Endothelial cell of umbilical vein (primary cell): ENCODE measurements around the gene GRM4. TPM values are rescaled to one million over a fixed set of nuclear protein-coding genes. Genes with fewer than 3 reads are reported as not detected.

Experiments used
- Bru-seq: library from RNA; stranded (reverse); fragments of 400-500 nt; gene quantifications from one replicate; lab custom pipeline; 2021; lab: Mats Ljungman, UMichigan
- BruChase-seq, 2 experiments: library from RNA; stranded (reverse); fragments of 400-500 nt; gene quantifications; one replicate each; lab custom pipeline; 2021; lab: Mats Ljungman, UMichigan
- BruUV-seq: library from RNA; stranded (reverse); fragments of 400-500 nt; replicated peaks from 2 replicates; lab custom pipeline; 2021; lab: Mats Ljungman, UMichigan
- CTCF ChIA-PET: fragments of 300-600, 350-600 bp; sonication (Branson Sonifier 250); formaldehyde crosslinking; loops from one replicate; lab custom pipeline; 2021; ENCODE audit warnings: antibody characterized with exemption, inconsistent platforms; lab: Charles Lee
- POLR2A ChIA-PET: fragments of 300-600, 350-600 bp; sonication (Branson Sonifier 250); formaldehyde crosslinking; loops from one replicate; lab custom pipeline; 2021; ENCODE audit warnings: antibody characterized with exemption, inconsistent platforms; lab: Charles Lee
- DNase-seq: peaks from one replicate; pipeline ENCODE4 v3.0.0-alpha.2; 2011; ENCODE audit warnings: low read depth, low spot score
- FAIRE-seq: peaks from 2 replicates; lab custom pipeline; 2011; peaks lifted over from hg19 to GRCh38; lab: Jason Lieb, UNC
- H2AFZ ChIP-seq: 2 replicates; pipeline ENCODE4 v1.6.0; 2012; ENCODE audit warnings: low read depth, low read length, control low read depth, inconsistent platforms
- H3K27ac ChIP-seq: 2 replicates; pipeline ENCODE4 v1.5.1; 2011; ENCODE audit warnings: low read depth, mild to moderate bottlenecking, control low read depth, low read length, moderate library complexity; ENCODE audit not compliant: insufficient read depth
- H3K27me3 ChIP-seq, 2 experiments: 2 replicates each; pipeline versions ENCODE4 v1.6.0 to v1.6.1; 2011; ENCODE audit warnings: low read length in 2 of 2, mixed read lengths in 1 of 2; ENCODE audit not compliant: control insufficient read depth in 2 of 2, insufficient read depth in 2 of 2
- H3K36me3 ChIP-seq, 2 experiments: 2 replicates in 1 of 2; 3 replicates in 1 of 2; pipeline ENCODE4 v1.5.1; 2011; ENCODE audit warnings: low read length in 2 of 2, mild to moderate bottlenecking in 1 of 2, moderate library complexity in 1 of 2; ENCODE audit not compliant: control insufficient read depth in 2 of 2, insufficient read depth in 2 of 2; ENCODE audit errors: extremely low read depth in 1 of 2
- H3K4me1 ChIP-seq: 3 replicates; pipeline ENCODE4 v1.5.1; 2011; ENCODE audit warnings: mild to moderate bottlenecking, low read length; ENCODE audit not compliant: control insufficient read depth, insufficient read depth; ENCODE audit errors: extremely low read depth
- H3K4me2 ChIP-seq: 2 replicates; pipeline ENCODE4 v1.6.1; 2011; ENCODE audit warnings: low read length, control low read depth, mixed read lengths; ENCODE audit not compliant: insufficient read depth
- H3K4me3 ChIP-seq, 3 experiments: fragments of 200-600 bp in 1 of 3; sonication (generic), shearing (Covaris generic) in 1 of 3; replicated peaks in 1 of 3; 2 replicates each; pipeline ENCODE4 v1.5.1; 2011 to 2016; ENCODE audit warnings: control low read depth in 3 of 3, low read length in 3 of 3, mild to moderate bottlenecking in 2 of 3, inconsistent platforms in 1 of 3, low read depth in 1 of 3, moderate library complexity in 1 of 3; ENCODE audit not compliant: insufficient read depth in 1 of 3
- H3K79me2 ChIP-seq: 2 replicates; pipeline ENCODE4 v1.6.0; 2012; ENCODE audit warnings: low read length, inconsistent platforms; ENCODE audit not compliant: control insufficient read depth, insufficient read depth
- H3K9ac ChIP-seq: replicated peaks from 2 replicates; pipeline ENCODE3; 2011; ENCODE audit warnings: low read length, control low read depth; ENCODE audit not compliant: insufficient read depth; ENCODE audit errors: extremely low read depth
- H3K9me1 ChIP-seq: replicated peaks from 3 replicates; pipeline ENCODE4 v1.6.0; 2011; ENCODE audit warnings: mild to moderate bottlenecking, low read length; ENCODE audit not compliant: control insufficient read depth, insufficient read depth; ENCODE audit errors: extremely low read depth
- H3K9me3 ChIP-seq: replicated peaks from 2 replicates; pipeline ENCODE4 v1.5.1; 2012; ENCODE audit warnings: low read length, inconsistent platforms; ENCODE audit not compliant: control insufficient read depth, insufficient read depth
- H4K20me1 ChIP-seq: replicated peaks from 2 replicates; pipeline ENCODE3; 2011; ENCODE audit warnings: mild to moderate bottlenecking, low read length; ENCODE audit not compliant: control insufficient read depth, insufficient read depth; ENCODE audit errors: extremely low read depth
- CTCF ChIP-seq, 2 donors: IDR thresholded peaks; 1 replicate in 1 of 2; 2 replicates in 1 of 2; pipeline ENCODE4 v1.5.1; 2011; ENCODE audit warnings: low read length in 2 of 2, mild to moderate bottlenecking in 2 of 2, moderate library complexity in 2 of 2, control low read depth in 1 of 2, inconsistent platforms in 1 of 2, low read depth in 1 of 2; ENCODE audit not compliant: insufficient read depth in 1 of 2; ENCODE audit errors: extremely low read depth in 1 of 2
- EZH2 ChIP-seq: IDR thresholded peaks from 2 replicates; pipeline ENCODE4 v1.6.1; 2012; ENCODE audit warnings: borderline replicate concordance, low read depth, mild to moderate bottlenecking, moderate library complexity, low read length, inconsistent platforms; ENCODE audit not compliant: severe bottlenecking
- FOS ChIP-seq: IDR thresholded peaks from 2 replicates; pipeline ENCODE4 v1.6.1; 2011; ENCODE audit warnings: mild to moderate bottlenecking, low read length, moderate library complexity, borderline replicate concordance; ENCODE audit not compliant: insufficient read depth
- GATA2 ChIP-seq: IDR thresholded peaks from 2 replicates; pipeline ENCODE4 v1.7.0; 2011; ENCODE audit warnings: low read depth, mild to moderate bottlenecking, moderate library complexity, mixed read lengths, low read length; ENCODE audit not compliant: insufficient read length, insufficient read depth
- JUN ChIP-seq: IDR thresholded peaks from 2 replicates; pipeline ENCODE4 v1.6.1; 2011; ENCODE audit warnings: borderline replicate concordance, low read depth; ENCODE audit not compliant: insufficient read length, insufficient read depth
- MYC ChIP-seq: IDR thresholded peaks from one replicate; pipeline ENCODE4 v1.6.1; 2011; ENCODE audit warnings: mild to moderate bottlenecking, low read depth, low read length
- POLR2A ChIP-seq: IDR thresholded peaks from 2 replicates; pipeline ENCODE4 v1.6.1; 2012; ENCODE audit warnings: low read depth, mild to moderate bottlenecking, control low read depth, low read length
- POLR2AphosphoS5 ChIP-seq: IDR thresholded peaks from 2 replicates; pipeline ENCODE4 v1.6.1; 2012; ENCODE audit warnings: low read depth, mild to moderate bottlenecking, control low read depth, low read length, moderate library complexity; ENCODE audit not compliant: insufficient read depth
- dilution Hi-C: fragments of 300-500 bp; cut with MboI; formaldehyde crosslinking; loops from one replicate; pipeline ENCODE4 v1.15.0; 2019; ENCODE audit warnings: low sequenced_read_pairs; ENCODE audit not compliant: extremely low pct_ligation_motif_present
- intact Hi-C: fragments of 100-400 bp; cut with micrococcal nuclease; formaldehyde crosslinking; loops from one replicate; pipeline ENCODE4 v1.10.0; 2022
- long read RNA-seq: library from polyadenylated mRNA; stranded (forward); transcript quantifications from one replicate; pipeline ENCODE4 v2.0.0, GENCODE V29; 2021
- polyA minus RNA-seq, 3 experiments: library from RNA; depleted of rRNA, polyadenylated mRNA; stranded (reverse); fragments of >200 nt; gene quantifications; 1 replicate in 1 of 3; 2 replicates in 2 of 3; pipeline ENCODE4 v1.2.3, GENCODE V29; 2011
- polyA plus RNA-seq, 4 experiments: library from polyadenylated mRNA; depleted of rRNA in 3 of 4; stranded (reverse) in 3 of 4; unstranded in 1 of 4; fragments of >200 nt; gene quantifications; 2 replicates each; pipeline versions ENCODE4 v1.2.1 to v1.2.3, GENCODE V29; 2011 to 2012; ENCODE audit warnings: missing spikeins in 1 of 4
- total RNA-seq: library from RNA; stranded (reverse); gene quantifications from 2 replicates; pipeline ENCODE4 v1.2.3, GENCODE V29; 2021
- TF ChIP-seq, protein P1 (sequence below): IDR thresholded peaks from 2 replicates; pipeline ENCODE4 v1.6.1; 2011; ENCODE audit not compliant: insufficient read depth, insufficient read length

The GRM4 gene
- total RNA-seq, result not detected in 2 replicates
- polyA plus RNA-seq, result 0.03 TPM in 1 of 2 replicates, not detected in the other
- polyA plus RNA-seq (2011; cell fraction: cytosol; rRNA removed), result not detected in 2 replicates
- polyA plus RNA-seq (2011; cell fraction: nucleus; rRNA removed), result 0.03 TPM in 1 of 2 replicates, not detected in the other
- polyA plus RNA-seq (2012), result not detected in 2 replicates
- not detected in 2 replicates for polyA minus RNA-seq
- polyA minus RNA-seq (2011; cell fraction: cytosol; rRNA and poly(A)+ RNA removed), result not detected
- polyA minus RNA-seq (2011; cell fraction: nucleus; rRNA and poly(A)+ RNA removed), result not detected in 2 replicates
- percentile 2 among the genes with signal in this experiment for Bru-seq, nascent RNA
- percentile 5 among the genes with signal in this experiment for BruChase-seq, experiment 1, labeled RNA remaining after a 6-hour chase
- BruChase-seq, experiment 2, labeled RNA remaining after a 2-hour chase, result percentile 1 among the genes with signal in this experiment
- long read RNA-seq, result 0 reads

GRCh38 chr6:34146021-34146782, at the start of gene GRM4:
TSS of gene GRM4 (minus strand) at chr6:34146087. CDS start at chr6:34133496, 12,591 bp downstream.
- no peak within 1 kb of the TSS for H3K9ac ChIP-seq
- H3K9me1 ChIP-seq, result no peaks in the 10 kb centered on the region
- DNase-seq (no peak), FAIRE-seq (no peak)
- no TSS peak for BruUV-seq
- H3K4me2 ChIP-seq, result peak within 1 kb of the TSS; percentile 64
- peaks cover 58 to 63% of the 10 kb centered on the region in 2 experiments for H3K27me3 ChIP-seq
- H3K9me3 ChIP-seq, result no peaks in the 10 kb centered on the region
- dilution Hi-C loops (no loop called here), intact Hi-C loops (loop anchor here (5.0 kb wide), 1 partner anchor 109 kb away; no protein-coding TSS in a partner anchor)
- H3K79me2 ChIP-seq, result no peaks in the 10 kb centered on the region
- H3K27ac ChIP-seq, result no peak within 1 kb of the TSS
- ChIA-PET POLR2A (no interaction called here), CTCF (interaction anchor here (0.9 to 1.7 kb wide), 8 partner anchors 9 to 376 kb away, joined by 3 to 17 read pairs (median 6); no protein-coding TSS in a partner anchor)
- TF ChIP-seq, protein P1, sequence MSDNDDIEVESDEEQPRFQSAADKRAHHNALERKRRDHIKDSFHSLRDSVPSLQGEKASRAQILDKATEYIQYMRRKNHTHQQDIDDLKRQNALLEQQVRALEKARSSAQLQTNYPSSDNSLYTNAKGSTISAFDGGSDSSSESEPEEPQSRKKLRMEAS, result no peak
- TF ChIP-seq MYC (no peak), GATA2 (no peak), JUN (no peak), EZH2 (no peak), CTCF (IDR thresholded peaks at IDR 0.05; ENCODE audit: extremely low read depth in 1 of 2, insufficient read depth in 1 of 2, low read depth in 1 of 2, low read length in 2 of 2) (no peak), FOS (no peak), POLR2AphosphoS5 (no peak), POLR2A (no peak)
- H2AFZ ChIP-seq, result peak within 1 kb of the TSS; percentile 58
- peak within 1 kb of the TSS in 1 of 3 experiments; percentile 13 for H3K4me3 ChIP-seq
- no peaks in the 10 kb centered on the region for H4K20me1 ChIP-seq
- no peaks in the 10 kb centered on the region for H3K36me3 ChIP-seq
- no peaks in the 10 kb centered on the region for H3K4me1 ChIP-seq
